Hematopoietic multipotent progenitor cell treated with erythropoietin and hydrocortisone succinate and interleukin-3 and kit ligand, for 6 days (in vitro differentiated cells): ENCODE results near the gene CWC15.
"Not testable (repeated sequence)": the region's sequence is repeated elsewhere in the genome, so short reads cannot be mapped to it uniquely, and the experiment has no call there.

ENCODE experiments used
- DNase-seq: peaks from one replicate; pipeline ENCODE4 v3.0.0-alpha.2; 2015

CWC15 gene

DNA sequence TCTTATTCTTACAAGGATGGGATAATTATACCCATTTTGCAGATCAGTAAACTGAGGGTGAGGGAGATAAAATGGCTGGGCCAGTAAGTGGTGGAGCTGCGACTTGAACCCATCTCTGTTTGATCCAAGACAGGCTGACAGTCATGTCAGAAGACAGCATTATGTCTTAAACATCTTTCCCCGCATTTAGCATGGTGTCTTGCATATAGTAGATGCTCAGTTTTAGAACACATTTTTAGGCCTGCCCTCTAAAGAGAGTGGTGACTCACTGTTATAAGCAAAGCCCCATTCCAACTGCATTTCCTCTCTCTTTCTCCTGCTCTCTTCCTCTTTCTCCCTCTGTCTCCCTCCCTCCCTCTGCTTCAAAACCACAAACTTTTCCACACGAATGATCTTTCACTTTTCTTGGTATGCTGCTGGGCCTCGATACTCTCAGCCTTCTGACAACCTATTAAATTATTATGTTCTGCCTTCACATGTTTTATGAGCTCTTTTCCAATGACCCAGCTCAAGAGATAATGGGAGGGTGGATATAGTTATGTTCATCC, 25.2 kb downstream of the CWC15 start:
- peak; percentile 13 for DNase-seq

DNA sequence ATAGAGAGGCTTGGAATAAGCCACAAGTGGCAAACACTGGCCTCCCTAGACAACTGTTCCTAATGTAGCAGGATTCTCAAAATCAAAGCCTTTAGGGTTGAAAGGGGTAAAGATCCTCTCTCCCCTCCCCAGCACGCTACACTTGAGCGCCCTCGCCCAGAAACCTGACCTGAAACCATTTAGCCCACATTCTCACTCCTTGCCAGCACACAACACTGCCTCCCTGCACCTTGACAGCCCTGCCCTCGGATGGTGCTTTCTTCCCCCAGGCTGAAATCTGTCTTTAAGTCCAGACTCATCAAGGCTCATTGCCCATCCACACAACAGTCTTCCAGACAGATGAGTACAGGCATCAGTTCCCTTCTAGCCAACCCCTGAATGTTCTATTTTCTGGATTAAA, 26.5 kb downstream of the CWC15 start:
- DNase-seq: no peak

DNA sequence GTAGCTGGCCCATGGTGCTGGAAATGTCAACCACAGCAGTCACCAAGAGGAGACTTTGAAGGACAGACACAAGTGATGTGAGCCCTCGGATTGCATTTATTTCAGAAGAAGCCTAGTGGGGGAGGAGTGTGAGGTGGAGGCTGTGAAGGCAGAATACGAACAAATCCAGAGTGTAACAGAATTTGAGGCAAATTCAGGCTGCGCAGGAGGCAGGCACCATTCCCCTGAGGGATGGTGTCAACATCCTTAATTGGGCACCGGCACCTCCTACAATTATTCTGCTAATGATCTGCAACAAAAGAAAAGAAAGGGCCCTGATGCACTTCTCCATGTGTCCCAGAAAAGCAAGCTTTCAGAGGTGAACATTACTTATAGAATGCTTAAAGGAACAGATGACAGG, 32.2 kb downstream of the CWC15 start:
- DNase-seq: no peak

GRCh38 chr11:94939346-94939745, 34.0 kb downstream of the CWC15 start:
- DNase-seq: no peak

DNA sequence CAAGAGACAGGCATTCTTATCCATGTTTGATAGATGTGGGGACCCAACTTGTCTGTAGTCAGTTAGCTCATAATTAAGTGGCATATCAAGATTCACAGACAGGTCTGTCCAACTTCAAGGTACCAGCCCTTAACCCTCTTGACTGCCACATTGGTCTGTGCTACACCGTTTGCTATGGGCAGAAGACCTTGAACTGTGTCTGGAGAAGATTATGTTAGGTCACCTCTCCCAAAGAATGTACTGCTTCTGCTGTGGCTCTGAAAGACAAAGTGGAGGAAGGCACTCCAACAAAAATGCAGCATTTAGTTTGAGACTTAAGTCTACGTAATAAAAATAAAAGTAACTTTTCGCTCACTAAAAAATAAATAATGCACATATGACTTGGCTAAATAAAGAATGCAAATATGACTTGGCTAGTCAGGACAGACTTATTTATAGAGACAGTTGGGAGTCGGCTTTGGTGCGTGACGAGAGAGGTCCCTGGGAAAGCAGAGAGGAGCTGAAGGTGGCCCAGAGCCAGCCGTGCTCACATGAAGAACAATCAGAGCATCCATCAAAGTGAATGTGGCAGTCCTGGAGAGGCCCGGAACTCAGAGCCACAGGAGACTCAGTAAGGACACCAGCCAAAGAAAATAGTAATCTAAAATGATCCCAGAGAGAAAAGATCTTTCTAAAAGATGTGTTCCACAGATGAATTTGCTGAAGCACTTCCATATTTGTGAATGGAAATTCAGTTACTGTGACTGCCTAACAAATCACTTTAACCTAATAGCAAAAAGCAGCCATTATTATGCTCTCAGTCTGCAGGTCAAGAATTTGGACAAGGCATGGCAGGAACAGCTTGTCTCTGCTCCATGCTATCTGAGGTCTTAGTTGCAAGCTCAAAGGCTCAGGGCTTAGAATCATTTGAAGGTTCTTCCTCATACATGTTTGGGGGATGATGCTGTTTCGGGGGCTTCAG, 35.0 kb downstream of the CWC15 start:
- no peak for DNase-seq

DNA sequence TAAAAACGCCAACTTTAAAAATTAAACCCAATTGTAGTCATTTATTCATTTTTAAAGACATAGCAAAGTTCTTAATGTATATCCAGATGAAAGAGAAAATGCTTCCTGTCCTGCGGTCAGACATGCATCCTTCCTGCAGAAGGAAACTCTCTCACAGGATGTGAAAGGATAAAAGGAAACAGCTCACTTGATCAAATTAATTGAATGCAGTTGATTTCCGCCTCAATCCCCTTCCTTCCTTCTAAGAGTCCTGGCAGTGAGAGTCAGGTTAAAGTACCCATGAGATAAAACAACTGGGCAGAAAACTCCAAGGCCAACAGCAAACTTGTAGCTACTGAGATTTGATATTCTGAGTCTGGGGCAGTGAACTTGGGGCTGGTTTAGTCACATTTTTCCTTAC, 38.5 kb downstream of the CWC15 start:
- no peak for DNase-seq

- no peak for DNase-seq
These were observed 39.0 kb downstream of the CWC15 start for GRCh38 chr11:94934362-94934761.

DNA sequence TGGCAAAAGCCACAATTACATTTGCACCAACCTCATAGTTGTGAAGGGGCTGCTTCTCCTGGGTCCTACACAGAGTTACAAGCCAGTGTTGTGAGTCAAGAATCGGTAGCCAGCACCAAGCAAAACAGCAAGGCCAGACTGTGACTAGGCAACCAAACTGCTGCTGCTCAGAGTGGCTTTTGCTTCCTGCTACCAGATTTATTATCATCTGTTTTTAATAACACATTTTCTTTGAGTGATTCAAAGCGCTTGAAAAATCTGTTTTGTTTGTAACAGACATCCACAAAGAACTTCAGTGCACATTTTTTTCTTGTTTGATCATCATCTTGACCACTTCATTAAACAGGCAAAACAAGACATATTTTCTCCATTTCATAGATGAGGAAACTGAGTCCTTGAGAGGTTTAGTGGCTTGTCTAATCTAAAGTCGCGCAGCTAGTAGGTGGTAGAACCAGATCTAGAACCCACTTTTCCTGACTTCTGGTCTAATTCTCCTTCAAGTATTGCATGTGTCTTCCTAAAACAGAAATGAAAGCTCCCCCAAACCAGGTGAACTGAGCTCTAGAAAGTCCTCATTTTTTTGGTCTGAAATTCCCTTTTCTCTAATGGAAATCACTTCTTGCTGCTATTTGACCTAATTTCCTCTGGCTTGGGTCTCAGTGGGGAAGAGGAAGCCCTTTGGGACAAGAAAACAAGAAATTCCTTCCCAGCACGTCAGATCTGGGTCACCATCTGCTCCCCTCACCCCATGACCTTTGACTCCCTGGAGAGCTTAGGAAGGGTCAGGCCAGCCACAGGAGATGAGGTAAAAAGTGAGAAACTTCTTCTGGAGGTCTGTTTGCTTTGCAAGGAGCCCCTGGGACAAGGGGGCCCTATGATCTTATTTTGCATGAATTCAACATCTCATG, 39.9 kb downstream of the CWC15 start:
- DNase-seq: no peak

DNA sequence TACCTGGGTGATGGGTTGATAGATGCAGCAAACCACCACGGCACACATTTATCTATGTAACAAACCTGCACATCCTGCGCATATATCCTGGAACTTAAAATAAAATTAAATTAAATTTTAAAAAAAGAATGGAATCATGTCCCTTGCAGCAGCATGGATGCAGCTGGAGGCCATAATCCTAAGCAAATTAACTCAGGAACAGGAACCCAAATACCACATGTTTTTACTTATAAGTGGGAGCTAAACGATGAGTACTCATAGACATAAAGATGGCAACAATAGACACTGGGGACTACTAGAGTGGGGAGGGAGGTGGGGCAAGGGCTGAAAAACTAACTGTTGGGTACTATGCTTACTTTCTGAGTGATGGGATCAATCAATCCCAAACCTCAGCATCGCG, 40.9 kb downstream of the CWC15 start:
- no peak for DNase-seq

DNA sequence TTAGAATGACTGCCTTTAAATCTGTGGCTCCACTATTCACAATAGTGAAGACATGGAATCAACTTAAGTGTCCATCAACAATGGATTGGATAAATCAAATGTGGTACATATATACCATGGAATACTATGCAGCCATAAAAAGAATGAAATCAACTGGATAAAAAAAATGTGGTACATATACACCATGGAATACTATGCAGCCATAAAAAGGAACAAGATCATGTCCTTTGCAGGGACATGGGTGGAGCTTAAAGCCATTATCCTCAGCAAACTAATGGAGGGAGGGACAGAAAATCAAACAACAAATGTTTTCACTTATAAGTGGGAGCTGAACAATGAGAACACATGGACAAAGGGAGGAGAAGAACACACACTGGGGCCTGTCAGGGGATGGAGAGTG, 41.3 kb downstream of the CWC15 start:
- not testable (repeated sequence) for DNase-seq

- DNase-seq: no peak
These were observed 45.0 kb downstream of the CWC15 start for GRCh38 chr11:94928117-94928990.

DNA sequence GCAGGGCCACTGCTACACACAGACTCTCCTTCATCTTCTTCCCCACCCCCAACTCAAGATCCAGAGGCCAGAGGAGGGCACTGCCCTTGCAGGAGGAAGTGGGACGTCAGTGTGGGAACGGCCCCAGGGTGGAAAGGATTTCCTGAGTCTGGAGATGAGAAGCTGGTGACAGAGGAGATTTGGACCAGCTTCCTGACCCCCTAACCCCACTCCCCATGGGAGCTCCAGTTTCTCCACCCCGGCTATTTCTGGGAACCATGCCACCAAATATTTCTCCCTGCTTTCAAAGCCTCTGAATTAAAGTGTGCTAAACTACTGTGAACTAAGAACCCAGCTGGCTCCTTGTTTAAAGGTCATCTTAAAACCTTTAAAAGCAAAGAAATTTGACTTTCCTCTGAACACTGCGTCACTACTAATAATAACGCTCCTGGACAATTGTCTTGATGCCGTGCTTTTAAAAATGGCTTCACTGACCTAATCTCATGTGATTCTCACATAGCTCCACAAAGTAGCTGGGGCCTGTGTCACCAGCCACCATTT, 46.6 kb downstream of the CWC15 start:
- DNase-seq: no peak

DNA sequence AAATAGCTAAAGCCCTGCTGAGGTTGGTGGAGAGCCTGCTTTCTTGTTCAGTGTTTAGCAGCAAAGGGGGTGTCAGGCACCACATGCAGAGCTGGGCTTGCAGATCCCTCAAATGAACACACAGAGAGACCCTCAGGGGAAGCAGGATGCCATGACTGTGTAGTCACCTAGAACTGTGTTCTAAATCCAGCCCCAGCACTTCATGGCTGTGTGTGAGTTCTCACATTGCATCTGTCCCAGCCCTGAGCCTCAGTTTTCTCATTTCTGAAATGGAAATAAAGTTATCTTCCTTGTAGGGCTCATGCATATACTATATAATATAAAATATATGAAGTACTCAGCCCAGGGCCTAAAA, 47.1 kb downstream of the CWC15 start:
- DNase-seq: no peak

- DNase-seq: no peak
These were observed 47.7 kb downstream of the CWC15 start for GRCh38 chr11:94925422-94926270.

GRCh38 chr11:94924612-94925011, 48.7 kb downstream of the CWC15 start:
- DNase-seq: no peak

- DNase-seq: no peak
These were observed 49.2 kb downstream of the CWC15 start for GRCh38 chr11:94924171-94924572.

- no peak for DNase-seq
These were observed 50.4 kb downstream of the CWC15 start for GRCh38 chr11:94923004-94923334.

DNA sequence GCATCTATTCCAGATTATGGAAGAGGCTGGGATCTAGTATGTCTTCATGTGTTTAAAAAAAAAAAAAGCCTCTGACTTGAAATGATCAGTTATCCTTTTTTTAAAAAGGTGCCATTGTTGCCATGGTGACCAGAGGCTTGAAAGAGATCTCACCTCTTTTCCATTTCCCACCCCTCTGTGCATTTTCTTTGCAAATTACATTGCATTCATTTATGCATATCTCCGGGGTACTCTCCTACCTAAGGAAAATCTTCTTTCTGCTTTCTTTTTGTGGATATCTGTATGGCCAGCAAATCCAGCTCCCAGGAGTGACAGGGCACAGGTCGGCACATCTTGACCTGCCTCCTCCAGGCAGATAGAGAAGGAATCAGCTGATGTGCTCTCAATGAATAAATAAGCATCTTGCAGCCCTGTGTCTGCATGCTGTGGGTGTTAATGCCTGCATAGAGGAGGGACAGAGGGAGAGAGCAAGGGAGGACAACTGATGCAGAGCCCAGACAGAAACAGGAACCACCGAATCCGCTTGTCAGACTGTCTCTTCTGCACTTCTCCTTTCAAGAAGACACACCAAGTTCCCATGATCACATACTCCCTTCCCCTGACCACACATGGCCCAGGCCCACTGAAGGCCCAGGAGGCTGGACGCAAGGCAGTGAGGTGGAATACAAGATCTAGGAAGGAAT, 50.9 kb downstream of the CWC15 start:
- peak; percentile 27 for DNase-seq

DNA sequence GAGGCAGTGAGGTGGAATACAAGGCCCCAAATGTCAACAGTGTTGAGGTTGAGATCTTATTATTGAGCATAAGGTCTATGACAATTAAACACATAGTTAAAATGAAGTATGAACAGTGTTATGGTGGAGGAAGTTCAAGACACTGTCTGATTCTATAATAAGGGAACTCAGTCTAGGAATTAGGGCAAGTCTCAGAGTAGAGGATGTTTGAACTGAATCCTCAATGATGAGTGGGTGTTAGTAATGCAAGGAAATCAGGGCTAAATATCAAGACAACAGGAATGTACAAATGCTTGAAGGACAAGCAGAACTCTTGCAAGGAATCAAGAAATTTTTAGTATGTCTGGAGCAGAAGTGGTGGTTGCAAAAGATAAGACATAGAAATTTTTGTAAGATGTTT, 53.0 kb downstream of the CWC15 start:
- no peak for DNase-seq

DNA sequence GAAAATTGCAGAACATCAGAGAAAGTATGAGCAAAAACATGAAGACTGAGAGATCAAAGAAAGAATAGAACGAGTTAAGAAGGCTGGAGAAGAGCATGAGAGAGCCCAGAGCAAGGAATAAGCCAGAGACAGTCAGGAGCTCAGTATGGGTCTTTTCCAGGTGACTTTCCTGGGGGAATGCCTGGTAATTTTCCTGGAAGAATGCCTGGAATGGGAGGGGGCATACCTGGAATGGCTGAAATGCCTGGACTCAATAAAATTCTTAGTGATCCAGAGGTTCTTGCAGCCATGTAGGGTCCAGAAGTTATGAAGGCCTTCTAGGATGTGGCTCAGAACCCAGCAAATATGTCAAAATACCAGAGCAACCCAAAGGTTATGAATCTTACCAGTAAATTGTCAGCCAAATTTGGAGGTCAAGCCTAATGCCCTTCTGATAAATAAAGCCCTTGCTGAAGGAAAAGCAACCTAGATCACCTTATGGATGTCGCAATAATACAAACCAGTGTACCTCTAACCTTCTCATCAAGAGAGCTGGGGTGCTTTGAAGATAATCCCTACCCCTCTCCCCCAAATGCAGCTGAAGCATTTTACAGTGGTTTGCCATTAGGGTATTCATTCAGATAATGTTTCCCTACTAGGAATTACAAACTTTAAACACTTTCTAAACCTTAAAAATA, 59.5 kb downstream of the CWC15 start:
- DNase-seq: not testable (repeated sequence)
